ENCODE data around the gene TLE2.

TLE2 gene

DNA sequence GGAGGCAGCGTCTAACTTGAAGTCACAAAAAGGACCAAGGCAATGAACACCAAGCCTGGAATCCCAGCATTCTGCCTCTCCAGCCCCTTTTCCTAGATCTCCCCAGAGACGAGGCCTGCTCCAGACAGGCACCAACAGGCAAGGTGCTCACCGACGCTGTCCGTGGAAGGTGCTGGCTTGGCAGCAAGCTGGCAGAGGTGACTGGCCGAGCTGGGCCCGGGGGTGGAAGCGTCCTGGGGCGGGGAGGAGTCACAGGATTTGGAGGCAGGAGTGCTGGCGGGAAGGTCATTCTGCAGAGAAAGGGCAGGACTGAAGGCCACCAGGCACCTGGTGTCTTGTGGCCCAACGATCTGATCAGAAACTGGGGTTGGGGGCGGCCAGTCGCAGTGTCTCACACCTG, 18.2 kb downstream of the TLE2 start:
- H3K4me3 ChIP-seq (ENCODE audit: low read depth, low read length): no peak overlapping the region
- DNase-seq (ENCODE audit: low read depth): no peak
- no peak for TF ChIP-seq CTCF (IDR thresholded peaks at IDR 0.05; ENCODE audit: control insufficient read depth, extremely low read depth, insufficient read depth)

DNA sequence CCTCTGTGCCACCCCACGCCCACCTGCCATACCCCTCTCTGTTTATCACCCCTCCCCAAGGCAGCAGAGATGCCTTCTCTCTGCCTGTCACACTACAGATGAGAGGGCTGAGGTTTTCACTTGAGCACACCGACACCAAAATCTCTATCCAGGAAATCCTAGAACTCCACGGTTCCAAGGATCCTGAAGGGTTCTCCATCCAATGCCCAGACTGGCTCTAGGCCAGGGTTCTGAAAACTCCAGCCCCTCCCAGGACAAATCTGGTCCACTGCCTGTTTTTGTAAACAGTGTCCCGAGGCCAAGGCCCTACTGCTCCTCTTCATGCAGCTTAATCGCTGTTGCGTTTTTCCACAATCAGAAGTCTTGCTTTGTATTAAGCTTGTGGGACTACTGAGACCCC, 20.1 kb downstream of the TLE2 start:
- DNase-seq (ENCODE audit: low read depth): no peak
- no peak for TF ChIP-seq CTCF (IDR thresholded peaks at IDR 0.05; ENCODE audit: control insufficient read depth, extremely low read depth, insufficient read depth)
- no peak overlapping the region for H3K4me3 ChIP-seq (ENCODE audit: low read depth, low read length)

GRCh38 chr19:3007975-3008374, 21.1 kb downstream of the TLE2 start:
- no peak overlapping the region for H3K4me3 ChIP-seq (ENCODE audit: low read depth, low read length)
- no peak for TF ChIP-seq CTCF (IDR thresholded peaks at IDR 0.05; ENCODE audit: control insufficient read depth, extremely low read depth, insufficient read depth)
- no peak for DNase-seq (ENCODE audit: low read depth)

- DNase-seq (ENCODE audit: low read depth): peak; percentile 22
- TF ChIP-seq CTCF (IDR thresholded peaks at IDR 0.05; ENCODE audit: control insufficient read depth, extremely low read depth, insufficient read depth): no peak
- H3K4me3 ChIP-seq (ENCODE audit: low read depth, low read length): no peak overlapping the region
Observed at GRCh38 chr19:3006075-3006767, 22.9 kb downstream of the TLE2 start.

DNA sequence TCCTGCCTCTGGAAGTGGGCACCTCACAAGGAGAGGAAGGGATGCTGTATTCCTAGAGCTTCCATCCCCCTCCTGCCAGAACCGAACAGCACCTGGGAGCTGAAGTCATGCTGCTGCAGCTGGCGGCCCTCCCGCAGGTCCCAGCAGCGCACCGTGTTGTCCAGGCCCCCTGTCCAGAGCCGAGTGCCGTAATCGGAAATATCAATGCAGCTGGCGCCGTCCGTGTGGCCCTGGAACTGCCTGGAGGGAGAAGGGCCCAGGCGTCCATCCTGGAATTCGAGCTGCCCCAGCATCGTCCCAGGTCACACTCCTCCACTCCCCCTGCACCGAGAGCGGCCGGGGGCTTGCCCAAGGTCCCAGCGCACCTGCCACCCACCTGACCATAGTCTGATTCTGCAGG, 23.7 kb downstream of the TLE2 start:
- no peak for DNase-seq (ENCODE audit: low read depth)
- no peak overlapping the region for H3K4me3 ChIP-seq (ENCODE audit: low read depth, low read length)
- TF ChIP-seq CTCF (IDR thresholded peaks at IDR 0.05; ENCODE audit: control insufficient read depth, extremely low read depth, insufficient read depth): no peak

GRCh38 chr19:3004522-3004921, 24.6 kb downstream of the TLE2 start:
- DNase-seq (ENCODE audit: low read depth): no peak
- TF ChIP-seq CTCF (IDR thresholded peaks at IDR 0.05; ENCODE audit: control insufficient read depth, extremely low read depth, insufficient read depth): no peak
- H3K4me3 ChIP-seq (ENCODE audit: low read depth, low read length): no peak overlapping the region

GRCh38 chr19:3003046-3003445, 26.0 kb downstream of the TLE2 start:
- DNase-seq (ENCODE audit: low read depth): no peak
- no peak for TF ChIP-seq CTCF (IDR thresholded peaks at IDR 0.05; ENCODE audit: control insufficient read depth, extremely low read depth, insufficient read depth)

More at GRCh38 chr19:3003046-3003445, 26.0 kb downstream of the TLE2 start:
- no peak overlapping the region for H3K4me3 ChIP-seq (ENCODE audit: low read depth, low read length)
